ENCODE data around the gene ATP6V0C. TPM values are rescaled to one million over a fixed set of nuclear protein-coding genes. Genes with fewer than 3 reads are reported as not detected.
"Not testable (repeated sequence)": the region's sequence is repeated elsewhere in the genome, so short reads cannot be mapped to it uniquely, and the experiment has no call there.

ATP6V0C gene
- total RNA-seq, 1 donor from 2014 or later, result 8.8 TPM

GRCh38 chr16:2527071-2527783 is 13.5 kb downstream of the ATP6V0C start:
- DNase-seq (ENCODE audit: low read depth, low spot score), result no peak

- DNase-seq (ENCODE audit: low read depth, low spot score), result no peak
These were observed 14.0 kb downstream of the ATP6V0C start for GRCh38 chr16:2527784-2528100.

GRCh38 chr16:2528161-2529060 is 14.7 kb downstream of the ATP6V0C start:
- no peak for DNase-seq (ENCODE audit: low read depth, low spot score)

GRCh38 chr16:2529061-2529931 is 15.5 kb downstream of the ATP6V0C start:
- DNase-seq (ENCODE audit: low read depth, low spot score), result no peak

GRCh38 chr16:2529961-2530628 is 16.3 kb downstream of the ATP6V0C start:
- DNase-seq (ENCODE audit: low read depth, low spot score), result no peak

GRCh38 chr16:2530629-2531318 is 17.0 kb downstream of the ATP6V0C start:
- DNase-seq (ENCODE audit: low read depth, low spot score), result no peak

GRCh38 chr16:2531371-2531695 is 17.6 kb downstream of the ATP6V0C start, which contains the start of gene CEMP1:
Gene CEMP1 (minus strand): TSS chr16:2531408. CDS start chr16:2531073, 335 bp downstream.
- no peak for DNase-seq (ENCODE audit: low read depth, low spot score)

GRCh38 chr16:2531696-2532493 is 18.1 kb downstream of the ATP6V0C start:
- DNase-seq (ENCODE audit: low read depth, low spot score), result peak; percentile 83

- no peak for DNase-seq (ENCODE audit: low read depth, low spot score)
These were observed 18.9 kb downstream of the ATP6V0C start for GRCh38 chr16:2532494-2533141.

GRCh38 chr16:2533142-2533755 is 19.5 kb downstream of the ATP6V0C start:
- not testable (repeated sequence) for DNase-seq (ENCODE audit: low read depth, low spot score)

GRCh38 chr16:2533912-2534311 is 20.2 kb downstream of the ATP6V0C start:
- no peak for DNase-seq (ENCODE audit: low read depth, low spot score)

GRCh38 chr16:2534335-2534734 is 20.6 kb downstream of the ATP6V0C start:
- DNase-seq (ENCODE audit: low read depth, low spot score), result not testable (repeated sequence)

GRCh38 chr16:2535625-2536013 is 21.9 kb downstream of the ATP6V0C start:
- no peak for DNase-seq (ENCODE audit: low read depth, low spot score)

- peak; percentile 81 for DNase-seq (ENCODE audit: low read depth, low spot score)
These were observed 24.0 kb downstream of the ATP6V0C start, which contains the start of gene PDPK1 for GRCh38 chr16:2537451-2538379. Gene PDPK1 (plus strand): TSS chr16:2538021. CDS start chr16:2538113, 92 bp downstream.

GRCh38 chr16:2539192-2539844 is 25.6 kb downstream of the ATP6V0C start:
- DNase-seq (ENCODE audit: low read depth, low spot score), result not testable (repeated sequence)

- not testable (repeated sequence) for DNase-seq (ENCODE audit: low read depth, low spot score)
These were observed 26.2 kb downstream of the ATP6V0C start for GRCh38 chr16:2539845-2540458.

GRCh38 chr16:2540912-2541311 is 27.2 kb downstream of the ATP6V0C start:
- DNase-seq (ENCODE audit: low read depth, low spot score), result not testable (repeated sequence)

Measured in pulmonary artery endothelial cell (primary cell).